GM12878 (cell line): ENCODE data around the gene GMPPB.

Experiments used
- BHLHE40 ChIP-seq, 2 experiments: fragments of 450-650 bp in 1 of 2; IDR thresholded peaks; 2 replicates each; pipeline ENCODE4 v1.6.1; 2011 to 2017; ENCODE audit warnings: low read depth in 2 of 2, borderline replicate concordance in 1 of 2, improper control_type of control experiment in 1 of 2, low read length in 1 of 2, mild to moderate bottlenecking in 1 of 2
- KLF5 ChIP-seq: fragments of 450-650 bp; IDR thresholded peaks from 2 replicates; pipeline ENCODE4 v1.6.1; 2014; ENCODE audit warnings: mild to moderate bottlenecking; ENCODE audit not compliant: partially characterized antibody
- MYC ChIP-seq: IDR thresholded peaks from 2 replicates; pipeline ENCODE4 v1.6.1; 2011; ENCODE audit warnings: mild to moderate bottlenecking, low read length, moderate library complexity, inconsistent platforms; ENCODE audit not compliant: insufficient read depth, insufficient replicate concordance, insufficient read length, severe bottlenecking
- POU2F2 ChIP-seq: IDR thresholded peaks from 3 replicates; pipeline ENCODE4 v1.6.1; 2011; ENCODE audit warnings: low read depth, mild to moderate bottlenecking, low read length, borderline replicate concordance

DNA sequence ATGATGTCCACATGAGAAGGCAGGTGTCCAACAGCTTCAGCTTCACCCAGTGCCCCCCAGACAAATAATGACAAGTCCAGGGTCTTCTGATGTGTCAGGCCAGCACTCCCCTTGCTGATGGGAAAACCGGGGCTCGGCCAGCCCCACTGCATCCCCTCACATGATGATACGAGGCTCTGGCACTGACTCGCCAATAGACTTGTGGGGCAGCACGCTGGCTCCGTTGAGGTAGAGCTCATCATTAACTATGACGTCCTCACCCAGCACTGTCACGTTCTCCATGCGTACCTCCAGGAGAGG, 2.2 kb downstream of the GMPPB start:
- TF ChIP-seq BHLHE40 (IDR thresholded peaks at IDR 0.05; ENCODE audit: borderline replicate concordance in 1 of 2, low read depth in 2 of 2, low read length in 1 of 2) (no peak), POU2F2 (no peak), MYC (no peak), KLF5 (no peak)
